ENCODE results near the gene ZNF354C.

GRCh38 chr5:179111267-179112207 lies 51.4 kb downstream of the ZNF354C start:
- TF ChIP-seq, protein P1, sequence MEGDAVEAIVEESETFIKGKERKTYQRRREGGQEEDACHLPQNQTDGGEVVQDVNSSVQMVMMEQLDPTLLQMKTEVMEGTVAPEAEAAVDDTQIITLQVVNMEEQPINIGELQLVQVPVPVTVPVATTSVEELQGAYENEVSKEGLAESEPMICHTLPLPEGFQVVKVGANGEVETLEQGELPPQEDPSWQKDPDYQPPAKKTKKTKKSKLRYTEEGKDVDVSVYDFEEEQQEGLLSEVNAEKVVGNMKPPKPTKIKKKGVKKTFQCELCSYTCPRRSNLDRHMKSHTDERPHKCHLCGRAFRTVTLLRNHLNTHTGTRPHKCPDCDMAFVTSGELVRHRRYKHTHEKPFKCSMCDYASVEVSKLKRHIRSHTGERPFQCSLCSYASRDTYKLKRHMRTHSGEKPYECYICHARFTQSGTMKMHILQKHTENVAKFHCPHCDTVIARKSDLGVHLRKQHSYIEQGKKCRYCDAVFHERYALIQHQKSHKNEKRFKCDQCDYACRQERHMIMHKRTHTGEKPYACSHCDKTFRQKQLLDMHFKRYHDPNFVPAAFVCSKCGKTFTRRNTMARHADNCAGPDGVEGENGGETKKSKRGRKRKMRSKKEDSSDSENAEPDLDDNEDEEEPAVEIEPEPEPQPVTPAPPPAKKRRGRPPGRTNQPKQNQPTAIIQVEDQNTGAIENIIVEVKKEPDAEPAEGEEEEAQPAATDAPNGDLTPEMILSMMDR (CRISPR knock-in tag; IDR thresholded peaks at IDR 0.05): no peak
- TF ChIP-seq YEATS2 (CRISPR knock-in tag; IDR thresholded peaks at IDR 0.05; ENCODE audit: borderline replicate concordance): no peak
- TF ChIP-seq ZNF263 (CRISPR knock-in tag; IDR thresholded peaks at IDR 0.05): no peak
- TF ChIP-seq GMEB1 (CRISPR knock-in tag; IDR thresholded peaks at IDR 0.05; ENCODE audit: borderline replicate concordance): no peak
- TF ChIP-seq, protein P2, sequence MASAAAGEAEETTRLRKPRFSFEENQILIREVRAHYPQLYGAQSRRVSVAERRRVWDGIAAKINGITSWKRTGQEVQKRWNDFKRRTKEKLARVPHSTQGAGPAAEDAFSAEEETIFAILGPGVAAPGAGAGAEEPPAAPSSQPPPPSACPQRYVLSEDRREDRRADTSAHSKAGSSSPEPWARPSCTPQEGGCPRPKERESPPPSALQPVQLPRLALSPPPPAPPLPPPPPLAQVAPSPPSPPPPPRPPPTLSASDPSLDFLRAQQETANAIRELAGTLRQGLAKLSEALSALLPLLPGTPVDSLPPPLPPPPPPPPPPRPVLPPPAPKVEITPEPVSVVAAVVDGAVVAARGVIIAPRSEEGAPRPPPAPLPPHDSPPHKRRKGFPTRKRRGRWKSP (CRISPR knock-in tag; IDR thresholded peaks at IDR 0.05): no peak
- TF ChIP-seq ZNF776 (CRISPR knock-in tag; IDR thresholded peaks at IDR 0.05): no peak
- no peak for TF ChIP-seq ZNF678 (CRISPR knock-in tag; IDR thresholded peaks at IDR 0.05)
- TF ChIP-seq, protein P3, sequence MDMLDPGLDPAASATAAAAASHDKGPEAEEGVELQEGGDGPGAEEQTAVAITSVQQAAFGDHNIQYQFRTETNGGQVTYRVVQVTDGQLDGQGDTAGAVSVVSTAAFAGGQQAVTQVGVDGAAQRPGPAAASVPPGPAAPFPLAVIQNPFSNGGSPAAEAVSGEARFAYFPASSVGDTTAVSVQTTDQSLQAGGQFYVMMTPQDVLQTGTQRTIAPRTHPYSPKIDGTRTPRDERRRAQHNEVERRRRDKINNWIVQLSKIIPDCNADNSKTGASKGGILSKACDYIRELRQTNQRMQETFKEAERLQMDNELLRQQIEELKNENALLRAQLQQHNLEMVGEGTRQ (IDR thresholded peaks at IDR 0.05; ENCODE audit: low read depth, low read length): no peak
- TF ChIP-seq, protein P3 (CRISPR knock-in tag; IDR thresholded peaks at IDR 0.05; ENCODE audit: borderline replicate concordance): no peak

All from HepG2 (cell line).